Measurements from ENCODE around the gene BTNL8.

GRCh38 chr5:180872419-180872818, 26.5 kb upstream of the BTNL8 start:
- TF ChIP-seq, protein P1, sequence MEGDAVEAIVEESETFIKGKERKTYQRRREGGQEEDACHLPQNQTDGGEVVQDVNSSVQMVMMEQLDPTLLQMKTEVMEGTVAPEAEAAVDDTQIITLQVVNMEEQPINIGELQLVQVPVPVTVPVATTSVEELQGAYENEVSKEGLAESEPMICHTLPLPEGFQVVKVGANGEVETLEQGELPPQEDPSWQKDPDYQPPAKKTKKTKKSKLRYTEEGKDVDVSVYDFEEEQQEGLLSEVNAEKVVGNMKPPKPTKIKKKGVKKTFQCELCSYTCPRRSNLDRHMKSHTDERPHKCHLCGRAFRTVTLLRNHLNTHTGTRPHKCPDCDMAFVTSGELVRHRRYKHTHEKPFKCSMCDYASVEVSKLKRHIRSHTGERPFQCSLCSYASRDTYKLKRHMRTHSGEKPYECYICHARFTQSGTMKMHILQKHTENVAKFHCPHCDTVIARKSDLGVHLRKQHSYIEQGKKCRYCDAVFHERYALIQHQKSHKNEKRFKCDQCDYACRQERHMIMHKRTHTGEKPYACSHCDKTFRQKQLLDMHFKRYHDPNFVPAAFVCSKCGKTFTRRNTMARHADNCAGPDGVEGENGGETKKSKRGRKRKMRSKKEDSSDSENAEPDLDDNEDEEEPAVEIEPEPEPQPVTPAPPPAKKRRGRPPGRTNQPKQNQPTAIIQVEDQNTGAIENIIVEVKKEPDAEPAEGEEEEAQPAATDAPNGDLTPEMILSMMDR (IDR thresholded peaks at IDR 0.05; ENCODE audit: insufficient read depth, low read length, poor library complexity, severe bottlenecking): no peak
- TF ChIP-seq EZH2phosphoT487 (conservative IDR thresholded peaks at IDR 0.05; ENCODE audit: low read length): no peak
